Smooth muscle cell of the brain vasculature (primary cell): Measurements from ENCODE around the gene NME5.
"Not testable (repeated sequence)": the region's sequence is repeated elsewhere in the genome, so short reads cannot be mapped to it uniquely, and the experiment has no call there.

Experiments
- DNase-seq: peaks from one replicate; pipeline ENCODE4 v3.0.0-alpha.2; 2012; ENCODE audit warnings: low read depth, low spot score

NME5 gene

GRCh38 chr5:138078006-138078643, 61.1 kb downstream of the NME5 start:
- no peak for DNase-seq

DNA sequence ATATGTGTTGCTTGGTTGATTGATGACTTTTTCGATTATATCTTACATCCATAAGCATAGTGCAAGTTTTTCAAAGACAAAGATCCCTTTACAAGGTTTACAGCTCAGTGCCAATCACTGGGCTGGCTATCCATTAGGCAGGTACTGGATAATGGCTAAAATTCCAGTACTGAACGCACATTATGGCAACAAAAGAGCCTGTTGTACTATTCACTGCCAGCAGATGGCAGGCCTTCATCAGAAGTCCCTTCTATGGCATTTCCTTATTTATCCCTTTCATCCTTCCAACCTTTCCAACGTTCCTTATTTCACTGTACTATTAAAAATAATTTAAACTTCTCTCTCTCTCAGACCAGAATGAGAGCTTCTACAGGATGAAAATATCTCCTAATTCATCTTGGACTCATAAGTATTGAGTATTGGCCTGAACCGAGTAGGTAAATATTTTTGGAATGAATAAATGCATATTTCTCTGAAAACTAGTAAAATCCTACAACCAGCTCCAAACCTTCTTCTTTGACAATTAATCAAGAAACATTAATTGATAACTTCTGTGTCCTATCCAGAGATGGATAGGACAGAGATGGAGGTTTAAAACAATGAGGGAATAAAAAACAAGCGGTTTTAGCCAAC, 62.0 kb downstream of the NME5 start:
- DNase-seq, result peak; percentile 37

- DNase-seq, result not testable (repeated sequence)
Measured at GRCh38 chr5:138070026-138070425, 69.2 kb downstream of the NME5 start.

DNA sequence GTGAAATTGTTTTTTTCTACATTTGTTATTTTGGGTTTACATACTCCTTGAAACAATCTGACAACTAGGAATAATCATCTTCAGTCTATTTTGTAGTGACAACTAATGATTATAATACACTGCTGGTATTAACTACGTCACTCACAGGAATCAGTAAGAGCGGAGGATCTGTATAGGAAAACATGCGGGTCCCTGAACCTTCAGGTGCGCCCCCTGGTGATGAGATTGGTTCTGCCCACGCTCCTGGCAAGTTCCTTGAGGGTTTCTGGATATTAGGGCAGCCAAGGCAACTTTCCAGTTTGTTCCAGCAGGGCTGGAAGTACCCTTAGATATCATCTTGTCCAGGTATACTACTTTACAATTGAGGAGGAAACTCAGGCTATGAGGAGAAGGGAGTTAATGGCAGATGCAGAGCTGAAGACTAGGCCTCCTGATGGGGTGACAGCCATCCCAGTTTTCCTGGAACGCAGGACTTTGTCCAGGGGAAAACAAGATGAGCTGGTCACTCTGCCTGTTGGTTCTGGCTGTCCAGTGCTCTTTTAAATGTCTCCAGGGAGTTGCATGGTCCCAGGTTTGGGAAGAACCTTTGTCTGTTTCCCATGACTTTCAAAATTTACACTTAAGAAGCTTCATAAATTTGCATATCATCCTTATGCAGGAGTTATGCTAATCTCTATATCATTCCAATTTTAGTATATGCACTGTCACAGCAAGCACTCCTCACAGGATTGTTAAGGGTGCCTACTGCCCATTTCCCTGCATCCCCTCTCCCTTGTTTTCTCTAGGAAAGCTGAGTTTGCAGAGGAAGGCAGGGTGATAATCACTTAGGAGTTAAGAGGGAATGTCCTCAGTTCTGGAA, 70.3 kb downstream of the NME5 start:
- DNase-seq, result peak; percentile 57

- no peak for DNase-seq
Measured at GRCh38 chr5:138067945-138068344, 71.3 kb downstream of the NME5 start.
